GM12891 (cell line): ENCODE data around the gene HOXA3.

Experiments used
- PAX5 ChIP-seq: IDR thresholded peaks from 2 replicates; pipeline ENCODE4 v1.6.1; 2011; ENCODE audit warnings: low read length, moderate library complexity, mild to moderate bottlenecking; ENCODE audit not compliant: insufficient read depth, severe bottlenecking
- POLR2A ChIP-seq: IDR thresholded peaks from 2 replicates; pipeline ENCODE4 v1.6.1; 2011; ENCODE audit warnings: low read depth, low read length, control low read depth
- POLR2AphosphoS5 ChIP-seq: IDR thresholded peaks from 2 replicates; pipeline ENCODE4 v1.6.1; 2011; ENCODE audit warnings: low read depth, low read length, control low read depth
- SPI1 ChIP-seq: IDR thresholded peaks from 2 replicates; pipeline ENCODE4 v1.6.1; 2011; ENCODE audit warnings: low read depth, low read length, control low read depth
- TAF1 ChIP-seq: IDR thresholded peaks from 2 replicates; pipeline ENCODE4 v1.6.1; 2011; ENCODE audit warnings: low read depth, low read length, control low read depth

DNA sequence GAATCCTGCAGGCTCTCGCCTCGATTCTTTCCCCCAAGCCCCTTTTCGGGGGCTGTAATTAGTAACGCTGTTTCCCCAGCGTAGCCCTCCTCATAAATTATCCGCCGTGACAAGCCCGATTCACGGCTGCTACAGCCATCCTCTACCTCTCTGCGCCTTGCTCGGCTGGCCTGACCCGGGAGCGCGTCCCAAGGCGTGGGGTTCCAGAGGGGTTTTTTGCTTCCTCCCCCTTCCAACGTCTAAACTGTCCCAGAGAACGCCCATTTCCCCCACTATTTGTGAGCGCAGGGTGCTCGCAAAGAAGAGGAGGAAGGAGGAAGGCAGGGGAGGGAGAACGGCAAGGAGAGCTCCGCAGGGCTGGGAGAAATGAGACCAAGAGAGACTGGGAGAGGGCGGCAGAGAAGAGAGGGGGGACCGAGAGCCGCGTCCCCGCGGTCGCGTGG is 9.8 kb downstream of the HOXA3 start:
- no peak for TF ChIP-seq POLR2A
- TF ChIP-seq POLR2AphosphoS5 = no peak
- TF ChIP-seq TAF1 = no peak
- no peak for TF ChIP-seq SPI1
- TF ChIP-seq PAX5 = no peak
